GM18505 (cell line): ENCODE data around the gene RALA.
"Not testable (repeated sequence)": the region's sequence is repeated elsewhere in the genome, so short reads cannot be mapped to it uniquely, and the experiment has no call there.

Experiments used
- ATAC-seq: cut with Tn5 transposase; IDR thresholded peaks from one replicate; pipeline ENCODE4 v1.9.1; 2021; ENCODE audit not compliant: unreplicated experiment
- POLR2A ChIP-seq: IDR thresholded peaks from 4 replicates; pipeline ENCODE4 v1.6.1; 2011; ENCODE audit warnings: borderline replicate concordance; ENCODE audit not compliant: insufficient read depth, insufficient read length; ENCODE audit errors: extremely low read depth

RALA gene

DNA sequence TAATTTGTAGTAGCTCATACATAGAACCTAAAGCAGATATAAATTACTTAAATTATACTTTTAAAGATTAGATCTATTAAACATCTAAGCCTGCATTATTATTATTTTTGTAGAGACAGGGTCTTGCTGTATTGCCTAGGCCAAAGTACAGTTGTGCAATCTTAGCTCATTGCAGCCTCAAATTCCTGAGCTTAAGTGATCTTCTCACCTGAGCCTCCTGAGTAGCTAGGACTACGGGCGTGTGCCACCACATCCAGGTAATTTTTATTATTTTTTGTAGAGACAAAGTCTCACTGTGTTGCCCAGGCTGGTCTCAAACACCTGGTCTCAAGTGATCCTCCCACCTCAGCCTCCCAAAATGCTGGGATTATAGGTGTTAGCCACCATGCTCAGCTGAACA lies 46.7 kb downstream of the RALA start:
- ATAC-seq = no peak
- no peak for TF ChIP-seq POLR2A

DNA sequence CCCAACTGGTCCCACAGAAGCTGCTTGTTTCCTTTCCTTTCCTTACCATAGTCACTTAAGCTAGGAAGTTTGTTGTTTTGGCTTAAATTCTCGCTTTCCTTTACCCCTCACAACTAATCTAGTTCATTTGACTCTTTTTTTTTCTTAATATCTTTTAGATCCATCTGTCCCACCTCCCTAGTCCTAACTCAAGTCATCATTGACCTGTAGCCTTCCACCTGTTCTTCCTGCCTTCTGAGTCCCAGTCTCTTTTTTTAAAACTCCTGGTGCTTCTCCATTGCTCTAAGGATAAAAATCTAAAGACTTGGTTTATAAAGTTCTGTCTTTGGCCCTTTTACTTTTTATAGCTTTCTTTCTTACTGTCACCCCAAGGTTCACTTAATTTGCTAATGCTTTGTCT lies 47.6 kb downstream of the RALA start:
- TF ChIP-seq POLR2A = no peak

DNA sequence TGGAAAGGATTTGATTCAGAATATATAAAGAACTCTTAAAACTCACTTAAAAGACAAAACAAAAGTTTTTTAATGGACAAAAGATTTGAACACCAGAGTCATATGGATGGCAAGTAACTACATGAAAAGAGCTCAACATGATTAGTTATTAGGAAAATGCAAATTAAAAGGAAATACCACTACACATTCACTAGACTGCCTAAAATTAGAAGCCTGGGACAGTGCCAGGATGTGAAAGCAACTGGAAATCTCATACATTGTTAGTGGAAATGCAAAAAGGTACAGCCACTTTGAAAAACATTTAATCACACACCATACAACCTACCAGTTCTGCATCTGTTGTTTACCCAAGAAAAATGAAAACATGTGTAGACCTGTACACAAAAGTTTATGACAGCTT lies 48.8 kb downstream of the RALA start:
- TF ChIP-seq POLR2A = no peak
- no peak for ATAC-seq

More for the DNA sequence above, 47.6 kb downstream of the RALA start:
- ATAC-seq = no peak

DNA sequence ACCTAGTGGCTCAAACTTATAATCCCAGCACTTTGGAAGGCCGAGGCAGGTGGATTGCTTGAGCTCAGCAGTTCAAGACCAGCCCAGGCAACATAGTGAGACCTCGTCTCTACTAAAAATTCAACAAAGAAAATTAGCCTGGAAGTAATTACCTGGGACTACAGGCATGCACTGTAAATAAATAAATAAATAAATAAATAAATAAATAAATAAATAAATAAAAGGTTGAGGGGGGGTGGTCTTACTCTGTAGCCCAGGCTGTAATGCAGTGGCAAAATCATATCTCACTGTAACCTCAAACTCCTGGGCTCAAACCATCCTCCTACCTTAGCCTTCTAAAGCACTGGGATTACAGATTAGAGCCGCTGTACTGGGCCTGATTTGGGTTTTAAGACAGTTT lies 50.5 kb downstream of the RALA start:
- no peak for ATAC-seq
- no peak for TF ChIP-seq POLR2A

DNA sequence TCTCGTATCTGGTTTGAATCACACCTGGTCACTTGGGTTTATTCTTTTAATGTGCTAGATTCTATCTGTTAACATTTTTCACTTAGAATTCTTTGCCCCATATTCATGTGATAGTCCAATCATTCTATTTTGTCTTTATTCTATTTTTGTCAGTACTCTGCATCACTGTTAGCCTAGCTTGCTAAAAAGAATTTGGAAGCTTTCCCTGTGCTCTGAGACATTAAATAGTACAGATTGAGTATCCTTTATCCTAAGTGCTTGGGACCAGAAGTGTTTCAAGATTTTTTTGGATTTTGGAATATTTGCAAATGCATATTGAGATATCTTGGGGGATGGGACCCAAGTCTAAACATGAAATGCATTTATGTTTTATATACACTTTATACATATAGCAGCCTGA lies 51.0 kb downstream of the RALA start:
- no peak for ATAC-seq

DNA sequence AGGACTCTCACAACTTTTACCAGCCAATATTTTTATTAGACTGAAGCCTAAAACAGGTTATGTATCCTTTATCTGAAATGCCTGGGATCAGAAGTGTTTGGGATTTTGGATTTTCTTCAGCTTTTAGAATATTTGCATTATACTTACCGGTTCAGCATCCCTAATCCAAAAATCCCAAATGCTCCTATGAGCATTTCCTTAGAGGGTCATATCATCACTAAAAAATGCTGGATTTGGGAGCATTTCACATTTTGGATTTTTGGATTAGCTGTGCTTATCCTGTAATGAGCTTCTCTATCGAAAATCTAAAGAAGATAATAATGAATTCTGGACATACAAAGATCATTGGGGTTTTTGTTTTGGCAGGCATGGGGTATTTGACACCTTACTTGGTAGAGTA lies 53.0 kb downstream of the RALA start:
- no peak for TF ChIP-seq POLR2A
- ATAC-seq = no peak

More for the DNA sequence above, 51.0 kb downstream of the RALA start:
- no peak for TF ChIP-seq POLR2A

DNA sequence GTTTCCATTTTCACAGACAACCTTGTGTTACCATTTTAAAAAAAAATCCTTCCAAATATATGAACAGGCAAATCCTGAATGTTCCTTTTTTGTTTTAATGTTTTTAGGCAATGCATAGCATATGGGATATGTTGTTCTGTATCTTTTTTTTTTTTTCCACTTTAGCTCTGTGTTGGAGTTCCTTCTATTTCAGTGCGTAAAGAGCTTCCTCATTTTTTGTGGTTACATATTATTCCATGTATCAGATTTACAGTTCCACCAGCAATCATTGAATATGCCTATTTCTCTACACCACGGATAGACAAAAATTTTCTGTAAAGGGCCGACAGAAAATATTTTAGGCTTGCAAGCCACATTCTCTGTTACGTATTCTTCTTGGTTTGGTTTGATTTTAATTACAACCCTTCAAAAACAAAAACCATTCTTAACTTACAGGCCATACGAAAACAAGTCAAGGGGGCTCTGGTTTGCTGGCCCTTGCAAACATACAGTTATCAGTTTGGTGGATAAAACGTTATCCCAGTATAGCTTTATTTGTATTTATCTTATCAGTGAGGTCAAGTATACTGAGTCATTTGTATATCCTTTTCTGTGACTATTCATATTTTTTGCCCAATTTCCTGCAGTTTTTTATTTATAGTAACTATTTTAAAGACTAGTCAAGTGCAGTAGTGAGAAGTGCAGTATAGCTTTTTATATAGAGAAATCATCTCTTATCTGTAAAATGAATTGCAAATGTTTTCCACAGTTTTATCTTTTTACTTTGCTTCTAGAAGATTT lies 55.7 kb downstream of the RALA start:
- ATAC-seq = no peak
- TF ChIP-seq POLR2A = no peak

DNA sequence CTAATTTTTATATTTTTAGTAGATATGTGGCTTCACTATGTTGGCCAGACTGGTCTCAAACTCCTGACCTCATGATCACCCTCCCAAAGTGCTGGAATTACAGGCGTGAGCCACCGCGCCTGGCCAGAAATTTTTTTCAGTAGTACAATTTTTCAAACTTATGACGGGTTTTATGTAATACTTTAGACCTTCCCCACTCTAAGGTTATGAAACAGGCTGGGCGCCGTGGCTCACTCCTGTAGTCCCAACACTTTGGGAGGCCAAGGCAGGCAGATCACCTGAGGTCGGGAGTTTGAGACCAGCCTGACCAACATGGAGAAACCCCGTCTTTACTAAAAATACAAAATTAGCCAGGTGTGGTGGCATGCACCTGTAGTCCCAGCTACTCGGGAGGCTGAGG lies 56.5 kb downstream of the RALA start:
- ATAC-seq = not testable (repeated sequence)

DNA sequence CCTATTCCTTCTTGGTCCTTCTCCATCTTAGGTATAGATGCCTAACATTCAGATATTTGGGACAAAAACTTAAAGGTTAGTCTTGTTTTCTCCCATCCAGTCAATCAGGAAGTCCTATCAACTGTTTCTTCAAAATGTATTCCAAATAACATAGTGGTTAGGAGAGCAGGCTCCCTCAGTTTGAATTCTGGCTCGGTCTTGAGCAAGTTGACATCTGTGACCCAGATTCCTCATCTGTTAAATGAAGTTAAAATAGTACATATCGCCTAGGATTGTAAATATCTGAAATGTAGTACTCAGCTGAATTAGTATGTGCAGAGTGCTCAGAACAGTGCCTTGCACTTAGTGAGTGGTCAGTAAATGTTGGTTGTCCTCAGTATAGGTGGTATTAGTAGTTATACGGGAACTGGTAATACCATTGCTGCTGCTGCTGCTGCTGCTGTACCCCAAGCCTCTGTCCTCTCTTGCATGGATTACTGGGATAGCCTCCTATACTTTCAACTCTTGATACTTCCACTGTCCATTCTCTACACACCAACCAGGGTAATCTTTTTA lies 58.6 kb downstream of the RALA start:
- ATAC-seq = no peak
- TF ChIP-seq POLR2A = no peak

DNA sequence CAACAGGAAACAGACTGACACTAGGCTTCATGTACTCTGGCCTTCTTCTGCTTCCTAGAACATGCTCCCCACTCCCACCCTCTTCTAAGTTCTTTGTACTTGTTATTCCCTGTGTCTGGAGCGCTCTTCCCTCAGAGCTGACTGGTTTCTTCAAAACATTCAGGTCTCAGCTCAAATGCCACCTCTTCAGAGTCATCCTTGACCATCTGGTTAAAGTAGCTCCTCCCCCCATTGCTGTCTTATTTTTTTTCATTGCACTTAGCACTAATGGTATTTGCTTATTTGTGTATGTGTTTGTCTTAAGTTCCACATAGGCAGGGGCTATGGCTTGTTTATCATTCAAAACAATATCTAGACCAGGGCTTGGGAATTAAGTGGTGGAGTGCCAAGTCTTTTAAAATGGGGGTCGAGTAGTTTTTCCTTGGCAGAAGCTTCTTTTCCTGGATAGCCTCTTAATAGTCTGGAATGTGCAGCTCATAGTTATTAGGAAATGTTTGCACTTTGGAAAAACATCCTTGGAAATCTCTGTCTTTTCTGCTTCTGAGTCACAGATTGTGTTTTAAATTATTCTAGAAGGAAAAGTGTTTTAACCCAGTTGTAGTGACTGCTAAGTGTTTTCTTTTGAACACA lies 60.0 kb downstream of the RALA start:
- ATAC-seq = no peak
- no peak for TF ChIP-seq POLR2A

DNA sequence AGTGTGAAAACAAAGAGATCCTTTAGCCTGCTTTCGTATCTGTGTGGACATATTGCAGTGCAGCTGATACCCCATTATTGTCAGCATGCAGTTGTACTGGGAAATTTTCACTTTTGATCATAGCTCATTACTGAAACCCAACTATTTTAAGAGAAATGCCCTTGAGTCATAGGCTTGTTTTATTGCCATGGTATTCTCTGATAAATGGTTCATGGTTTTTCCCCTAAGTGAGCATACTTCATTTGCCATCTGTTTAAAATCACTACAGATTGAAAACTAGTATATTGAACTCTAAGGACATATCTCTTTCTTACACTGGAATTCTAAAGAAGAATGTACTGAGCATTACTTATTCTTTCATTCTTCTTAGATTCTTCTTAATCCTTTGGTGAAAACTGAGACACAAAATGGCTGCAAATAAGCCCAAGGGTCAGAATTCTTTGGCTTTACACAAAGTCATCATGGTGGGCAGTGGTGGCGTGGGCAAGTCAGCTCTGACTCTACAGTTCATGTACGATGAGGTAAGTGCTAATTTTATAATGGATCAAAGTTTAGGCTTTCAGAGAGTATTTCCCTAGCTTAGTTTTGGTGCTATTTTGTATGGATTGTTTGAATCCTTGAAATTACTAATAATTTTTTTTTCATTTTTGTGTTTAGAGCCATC lies 63.0 kb downstream of the RALA start:
- no peak for TF ChIP-seq POLR2A
- ATAC-seq = peak; percentile 64

DNA sequence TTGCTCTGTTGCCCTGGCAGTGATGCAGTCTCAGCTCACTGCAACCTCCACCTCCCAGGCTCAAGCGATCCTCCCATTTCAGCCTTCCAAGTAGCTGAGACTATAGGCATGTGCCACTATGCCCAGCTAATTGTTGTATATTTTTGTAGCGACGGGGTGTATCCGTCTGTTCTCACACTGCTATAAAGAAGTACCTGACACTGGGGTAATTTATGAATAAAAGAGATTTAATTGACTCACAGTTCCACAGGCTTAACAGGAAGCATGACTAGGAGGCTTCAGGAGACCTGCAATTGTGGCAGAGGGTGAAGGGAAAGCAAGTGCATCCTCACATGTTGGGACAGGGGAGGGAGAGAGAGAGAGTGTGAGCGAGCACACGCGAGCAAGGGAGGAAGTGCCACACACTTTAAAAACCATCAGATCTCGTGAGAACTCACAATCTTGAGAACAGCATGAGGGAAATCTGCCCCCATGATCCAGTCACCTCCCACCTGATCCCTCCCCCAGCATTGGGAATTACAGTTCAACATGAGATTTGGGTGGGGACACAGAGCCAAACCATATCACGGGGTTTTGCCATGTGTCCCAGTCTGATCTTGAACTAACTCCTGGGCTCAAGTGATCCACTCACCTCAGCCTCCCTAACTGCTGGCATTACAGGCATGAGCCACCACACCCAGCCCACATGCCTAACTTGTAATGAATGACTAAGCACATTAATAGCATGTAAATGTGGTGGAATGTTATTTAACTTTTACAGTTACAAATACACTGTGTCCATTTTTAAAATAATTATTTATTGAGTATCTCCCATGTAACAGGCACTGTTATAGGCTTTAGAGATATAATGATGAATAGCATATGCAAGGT lies 65.5 kb downstream of the RALA start:
- TF ChIP-seq POLR2A = no peak

DNA sequence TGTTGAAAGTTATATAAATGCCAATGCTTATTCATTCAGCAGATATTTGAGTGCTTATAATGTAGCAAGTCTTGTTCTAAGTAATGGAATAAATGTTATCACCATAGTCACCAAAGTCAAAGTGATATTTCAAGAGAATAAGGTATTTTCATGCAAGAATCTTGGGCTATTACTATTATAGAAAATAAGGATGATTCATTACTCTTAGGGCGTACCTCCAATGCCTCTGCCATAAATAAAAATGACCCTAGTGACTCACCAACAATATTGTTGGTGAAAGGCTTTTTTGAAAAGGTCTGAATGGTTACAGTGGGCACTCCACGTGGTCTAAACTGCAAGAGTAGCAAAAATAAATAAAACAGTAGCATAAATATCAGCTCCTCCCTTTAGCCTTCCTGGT lies 68.4 kb downstream of the RALA start:
- TF ChIP-seq POLR2A = no peak
- ATAC-seq = no peak

More for the DNA sequence above, 65.5 kb downstream of the RALA start:
- ATAC-seq = no peak

DNA sequence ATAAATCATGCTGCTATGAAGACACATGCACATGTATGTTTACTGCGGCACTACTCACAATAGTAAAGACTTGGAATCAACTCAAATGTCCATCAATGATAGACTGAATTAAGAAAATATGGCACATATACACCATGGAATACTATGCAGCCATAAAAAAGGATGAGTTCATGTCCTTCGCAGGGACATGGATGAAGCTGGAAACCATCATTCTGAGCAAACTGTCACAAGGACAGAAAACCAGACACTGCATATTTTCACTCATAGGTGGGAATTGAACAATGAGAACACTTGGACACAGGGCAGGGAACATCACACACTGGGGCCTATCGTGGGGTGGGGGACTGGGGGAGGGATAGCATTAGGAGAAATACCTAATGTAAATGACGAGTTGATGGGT lies 69.7 kb downstream of the RALA start:
- ATAC-seq = not testable (repeated sequence)
